Measurements from ENCODE around the gene EFHD2.

DNA sequence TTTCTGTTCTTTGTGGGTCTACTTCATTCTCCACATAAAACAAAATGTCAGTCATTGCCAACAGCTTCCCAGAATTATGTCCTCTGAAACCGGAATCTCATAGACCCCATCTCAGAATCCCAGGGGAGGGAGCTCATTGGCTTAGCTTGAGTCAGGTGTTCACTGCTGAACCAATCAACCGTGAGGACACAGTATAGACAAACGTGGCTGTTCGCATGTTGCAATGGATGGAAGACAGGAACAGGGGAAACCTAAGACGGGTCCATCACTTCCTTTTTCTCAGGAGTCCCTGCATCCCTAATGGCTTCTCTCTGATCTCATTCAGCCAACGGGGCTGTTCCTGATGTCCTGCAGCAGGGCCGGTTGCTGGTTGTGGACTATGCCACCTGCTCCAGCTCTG lies 56.0 kb downstream of the EFHD2 start:
- TF ChIP-seq, protein P1, sequence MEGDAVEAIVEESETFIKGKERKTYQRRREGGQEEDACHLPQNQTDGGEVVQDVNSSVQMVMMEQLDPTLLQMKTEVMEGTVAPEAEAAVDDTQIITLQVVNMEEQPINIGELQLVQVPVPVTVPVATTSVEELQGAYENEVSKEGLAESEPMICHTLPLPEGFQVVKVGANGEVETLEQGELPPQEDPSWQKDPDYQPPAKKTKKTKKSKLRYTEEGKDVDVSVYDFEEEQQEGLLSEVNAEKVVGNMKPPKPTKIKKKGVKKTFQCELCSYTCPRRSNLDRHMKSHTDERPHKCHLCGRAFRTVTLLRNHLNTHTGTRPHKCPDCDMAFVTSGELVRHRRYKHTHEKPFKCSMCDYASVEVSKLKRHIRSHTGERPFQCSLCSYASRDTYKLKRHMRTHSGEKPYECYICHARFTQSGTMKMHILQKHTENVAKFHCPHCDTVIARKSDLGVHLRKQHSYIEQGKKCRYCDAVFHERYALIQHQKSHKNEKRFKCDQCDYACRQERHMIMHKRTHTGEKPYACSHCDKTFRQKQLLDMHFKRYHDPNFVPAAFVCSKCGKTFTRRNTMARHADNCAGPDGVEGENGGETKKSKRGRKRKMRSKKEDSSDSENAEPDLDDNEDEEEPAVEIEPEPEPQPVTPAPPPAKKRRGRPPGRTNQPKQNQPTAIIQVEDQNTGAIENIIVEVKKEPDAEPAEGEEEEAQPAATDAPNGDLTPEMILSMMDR (IDR thresholded peaks at IDR 0.05), result no peak
- no peak for TF ChIP-seq POLR2A (IDR thresholded peaks at IDR 0.05)
